ENCODE measurements around the gene SRP9.

SRP9 gene, protein sequence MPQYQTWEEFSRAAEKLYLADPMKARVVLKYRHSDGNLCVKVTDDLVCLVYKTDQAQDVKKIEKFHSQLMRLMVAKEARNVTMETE

GRCh38 chr1:225777583-225778336 is at the start of gene SRP9:
TSS of gene SRP9 (plus strand) at chr1:225777826. CDS start at chr1:225777941, 115 bp downstream.
- DNase-seq (ENCODE audit: low spot score): peak; percentile 99

DNA sequence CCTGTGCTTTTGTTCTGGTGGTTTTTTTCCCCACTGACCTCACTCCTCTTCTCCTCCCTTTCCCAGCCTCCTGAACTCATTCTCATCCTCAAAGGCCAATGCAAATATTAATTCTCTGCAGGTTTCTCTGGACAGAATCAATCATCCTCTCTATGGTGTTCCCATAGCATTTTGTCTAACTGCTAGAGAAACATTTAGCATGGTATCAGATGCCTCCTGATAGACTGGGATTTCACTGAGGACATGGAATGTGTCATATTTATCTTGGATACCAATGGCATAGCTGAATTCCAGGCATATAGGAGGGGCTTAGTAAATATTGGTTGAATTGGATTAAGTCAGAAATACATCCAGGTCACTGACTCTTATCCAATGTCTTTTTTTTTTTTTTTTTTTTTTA is 46.1 kb upstream of the SRP9 start:
- DNase-seq (ENCODE audit: low spot score): no peak

DNA sequence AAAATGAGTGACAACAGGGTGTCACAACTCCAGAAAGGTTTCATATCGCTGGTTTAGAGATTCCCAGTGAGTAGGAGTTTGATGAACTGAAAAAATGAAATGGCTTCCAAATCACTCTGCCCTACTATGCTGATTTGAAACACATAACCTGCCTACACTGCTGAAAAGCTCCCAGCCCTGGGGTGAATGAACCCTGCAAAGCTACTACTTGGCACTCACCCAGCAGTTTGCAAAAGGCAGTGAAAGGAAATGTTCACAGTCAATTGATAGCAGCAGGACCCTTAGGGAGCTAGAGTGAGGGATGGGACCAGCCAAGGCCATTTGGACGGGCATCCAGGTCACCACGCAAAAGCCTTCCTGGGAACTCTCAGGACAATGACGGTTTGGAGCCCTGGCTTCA is 44.4 kb upstream of the SRP9 start:
- DNase-seq (ENCODE audit: low spot score): no peak

GRCh38 chr1:225735252-225736149 is 42.1 kb upstream of the SRP9 start:
- peak; percentile 89 for DNase-seq (ENCODE audit: low spot score)

DNA sequence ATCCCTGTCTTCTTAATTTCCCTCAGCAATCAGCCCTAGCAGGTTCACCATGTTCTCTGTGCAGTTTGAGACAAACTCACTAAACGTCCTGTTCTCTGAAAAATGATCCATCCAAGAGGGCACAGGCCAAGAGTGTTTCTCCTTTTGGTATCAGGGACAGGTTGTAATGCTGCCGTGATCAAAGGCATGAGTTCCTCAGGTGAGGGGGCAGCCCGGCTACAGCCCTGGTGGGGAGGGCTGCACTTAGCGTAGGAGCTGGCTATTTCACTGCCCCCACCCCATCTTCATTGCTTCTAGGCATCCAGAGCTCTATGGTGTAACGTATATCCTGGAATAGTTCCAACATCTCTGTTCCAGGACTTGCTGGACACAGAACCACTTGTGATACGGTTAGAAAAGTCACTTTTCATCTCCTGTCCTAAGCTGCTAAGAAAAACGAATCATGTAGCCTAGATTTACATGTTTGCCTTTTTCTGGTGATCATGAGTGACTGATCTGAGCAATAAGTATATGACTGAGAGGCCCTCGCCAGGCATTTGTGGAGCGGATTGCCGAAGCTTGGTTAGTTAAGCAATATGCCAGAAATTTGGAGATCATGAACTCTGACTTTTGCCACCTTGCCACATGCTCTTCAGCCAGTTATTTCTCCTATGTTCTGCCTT is 41.1 kb upstream of the SRP9 start:
- no peak for DNase-seq (ENCODE audit: low spot score)

GRCh38 chr1:225737161-225737560 is 40.5 kb upstream of the SRP9 start:
- DNase-seq (ENCODE audit: low spot score): peak; percentile 12

DNA sequence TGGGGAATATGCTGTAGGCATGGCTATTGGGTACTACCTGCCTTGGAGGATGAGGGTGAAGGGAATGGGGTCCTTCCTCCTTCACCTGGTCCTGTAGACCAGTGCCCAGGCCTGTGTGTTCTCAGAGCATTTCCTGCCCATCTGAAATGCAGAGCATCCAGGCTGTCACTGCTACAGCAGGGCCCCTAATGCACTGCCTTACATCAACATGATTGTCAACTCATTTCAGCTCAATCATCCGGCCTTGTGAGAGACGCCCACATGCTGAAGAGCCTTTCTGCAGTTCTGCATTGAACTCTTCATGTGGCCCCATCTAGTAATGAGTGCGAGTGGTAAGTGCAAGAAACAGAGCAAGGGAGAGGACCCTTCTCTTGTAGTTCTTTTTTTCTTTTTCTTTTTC is 39.8 kb upstream of the SRP9 start:
- DNase-seq (ENCODE audit: low spot score): no peak

DNA sequence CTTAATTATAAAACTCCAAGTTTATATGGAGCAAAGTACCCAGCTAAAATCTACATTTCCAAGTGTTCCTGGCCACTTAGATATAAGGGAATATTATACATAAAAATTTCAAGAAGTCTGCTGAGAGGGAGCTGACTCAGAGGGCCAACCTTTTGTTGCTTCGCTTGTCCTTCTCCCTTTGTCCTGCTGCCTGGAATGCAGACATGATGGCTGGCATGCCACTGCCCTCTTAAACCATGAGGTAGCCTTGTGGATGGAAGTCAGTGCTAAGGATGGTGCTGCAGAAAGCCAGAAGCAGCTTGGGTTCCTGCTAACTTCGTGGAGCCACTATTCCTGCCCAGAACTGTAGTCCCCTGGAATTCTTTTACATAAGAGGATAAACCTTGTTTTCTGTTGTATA is 38.9 kb upstream of the SRP9 start:
- no peak for DNase-seq (ENCODE audit: low spot score)

- no peak for DNase-seq (ENCODE audit: low spot score)
Measured at GRCh38 chr1:225739542-225740107, 38.0 kb upstream of the SRP9 start.

DNA sequence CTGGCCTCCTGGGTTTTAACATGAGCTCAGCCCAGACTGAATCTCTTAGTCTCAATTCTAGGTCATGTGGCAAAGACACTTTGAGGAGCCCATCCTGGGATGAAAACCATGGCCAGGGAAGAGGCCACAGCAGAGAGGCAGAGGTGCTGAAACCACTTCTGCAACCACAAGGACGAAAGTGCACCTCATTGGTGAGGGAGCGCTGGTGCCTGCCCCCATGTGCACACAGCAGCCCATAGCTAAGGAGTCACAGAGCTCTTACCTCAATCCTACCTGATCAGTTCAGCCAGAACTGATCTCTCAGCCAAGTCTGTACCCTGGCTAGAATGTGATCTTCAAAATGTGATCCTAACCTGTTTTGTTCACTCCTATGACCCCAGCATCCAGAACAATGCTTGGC is 32.9 kb upstream of the SRP9 start:
- DNase-seq (ENCODE audit: low spot score): no peak

- no peak for DNase-seq (ENCODE audit: low spot score)
Measured at GRCh38 chr1:225745273-225745672, 32.4 kb upstream of the SRP9 start.

DNA sequence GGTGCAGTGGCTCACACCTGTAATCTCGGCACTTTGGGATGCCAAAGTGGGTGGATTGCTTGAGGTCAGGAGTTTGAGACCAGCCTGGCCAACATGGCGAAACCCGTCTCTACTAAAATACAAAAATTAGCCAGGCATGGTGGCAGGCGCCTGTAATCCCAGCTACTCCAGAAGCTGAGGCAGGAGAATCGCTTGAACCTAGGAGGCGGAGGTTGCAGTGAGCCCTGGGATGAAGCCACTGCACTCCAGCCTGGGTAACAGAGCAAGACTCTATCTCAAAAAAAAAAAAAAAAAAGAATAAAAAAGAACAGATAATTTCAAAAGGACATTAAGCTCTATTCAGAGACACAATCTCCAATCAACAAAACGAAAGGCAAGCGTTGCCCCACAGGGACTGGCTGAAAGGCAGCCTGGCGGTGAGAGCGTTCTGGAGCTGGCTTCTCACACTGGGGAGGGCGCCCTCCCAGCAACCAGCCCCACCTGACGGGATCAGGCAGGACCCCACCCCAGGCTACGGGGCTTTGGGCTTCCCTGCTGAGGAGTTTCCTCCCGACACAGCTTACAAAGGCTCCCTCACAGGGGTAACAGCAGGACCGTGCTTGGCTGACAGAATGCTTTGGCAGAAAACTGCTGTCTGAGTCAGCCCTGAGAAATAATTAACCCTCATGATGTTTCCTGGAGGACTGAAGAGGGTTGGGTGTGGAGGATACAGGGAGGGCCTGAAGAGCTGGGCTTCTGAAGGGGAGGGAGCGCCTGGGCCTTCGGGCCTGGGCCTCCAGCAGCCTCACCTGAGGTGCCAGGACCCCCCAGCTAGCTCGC is 31.1 kb upstream of the SRP9 start:
- peak; percentile 88 for DNase-seq (ENCODE audit: low spot score)

DNA sequence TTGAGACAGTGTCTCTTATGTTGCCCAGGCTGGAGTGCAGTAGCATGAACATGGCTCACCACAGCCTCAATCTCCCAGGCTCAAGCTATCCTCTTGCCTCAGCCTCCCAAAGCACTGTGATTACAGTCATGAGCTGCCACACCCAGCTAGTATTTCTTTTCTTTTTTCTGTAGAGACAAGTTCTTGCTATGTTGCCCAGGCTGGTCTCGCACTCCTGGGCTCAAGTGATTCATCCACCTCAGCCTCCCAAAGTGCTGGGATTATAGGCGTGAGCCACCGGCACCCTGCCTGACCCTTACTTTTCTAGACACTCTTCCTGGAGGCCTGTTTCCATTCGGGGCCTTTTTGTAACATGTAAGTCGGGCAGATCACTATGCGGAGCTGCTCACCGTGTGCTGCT is 30.1 kb upstream of the SRP9 start:
- no peak for DNase-seq (ENCODE audit: low spot score)

DNA sequence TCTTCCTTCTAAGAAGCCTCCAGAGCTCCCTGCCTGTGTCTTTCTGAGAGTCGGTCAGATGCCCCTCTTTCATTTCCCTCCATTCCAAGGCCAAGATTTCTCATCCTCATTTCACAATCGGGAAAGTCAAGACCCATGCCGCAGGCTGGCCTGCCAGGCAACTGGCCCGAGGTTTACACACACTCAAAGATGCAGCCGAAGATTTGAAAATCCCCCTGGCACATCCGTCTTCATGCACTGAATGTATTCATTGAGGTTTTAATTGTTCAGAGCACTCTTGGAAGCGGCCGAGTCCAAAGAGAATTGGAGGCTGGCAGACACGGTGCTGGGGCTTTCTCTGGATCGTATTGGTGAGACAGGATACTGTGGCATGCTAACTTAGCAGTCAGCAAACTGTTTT is 29.1 kb upstream of the SRP9 start:
- peak; percentile 53 for DNase-seq (ENCODE audit: low spot score)

DNA sequence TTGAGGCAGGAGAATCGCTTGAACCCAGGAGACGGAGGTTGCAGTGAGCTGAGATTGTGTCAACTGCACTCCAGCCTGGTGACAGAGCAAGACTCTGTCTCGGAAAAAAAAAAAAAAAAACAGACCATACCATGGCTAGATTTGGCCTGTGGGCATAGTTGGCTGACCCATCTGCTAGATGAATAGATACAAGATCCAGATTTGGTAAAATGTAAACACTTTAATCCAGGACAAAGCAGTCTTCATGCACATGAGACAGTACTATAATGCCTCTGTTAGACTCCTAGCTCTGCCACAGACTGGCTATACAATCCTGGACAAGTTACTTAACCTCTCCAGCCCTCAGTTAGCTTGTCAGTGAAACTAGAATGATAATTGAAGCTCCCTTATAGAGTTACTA is 27.9 kb upstream of the SRP9 start:
- no peak for DNase-seq (ENCODE audit: low spot score)

- DNase-seq (ENCODE audit: low spot score): no peak
Measured at GRCh38 chr1:225750420-225750819, 27.2 kb upstream of the SRP9 start.

GRCh38 chr1:225750875-225751824 is 26.5 kb upstream of the SRP9 start:
- no peak for DNase-seq (ENCODE audit: low spot score)

DNA sequence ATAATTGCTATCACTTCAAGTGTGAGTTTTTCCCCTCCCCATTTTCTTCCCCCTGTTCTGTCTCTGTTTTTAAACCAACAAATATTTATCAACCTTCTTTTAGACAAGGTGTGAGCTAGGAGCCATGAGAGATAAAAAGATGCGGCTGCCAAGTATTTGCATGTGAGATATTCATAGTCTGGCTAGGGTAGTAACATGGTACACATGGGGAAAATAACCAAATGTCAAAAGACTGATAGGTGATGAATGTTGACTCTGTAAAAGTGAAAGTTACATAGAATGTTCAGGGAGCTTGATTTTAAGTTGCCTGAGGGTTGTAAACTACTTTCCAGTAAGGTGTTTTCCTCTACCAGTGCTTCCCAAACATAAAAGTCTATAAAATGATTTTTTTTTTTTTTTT is 25.4 kb upstream of the SRP9 start:
- DNase-seq (ENCODE audit: low spot score): no peak

GRCh38 chr1:225754940-225755641 is 22.5 kb upstream of the SRP9 start:
- peak; percentile 87 for DNase-seq (ENCODE audit: low spot score)
